Large intestine (tissue), 3 donors: ENCODE data around the gene ARHGAP29. TPM values are rescaled to one million over a fixed set of nuclear protein-coding genes. Genes with fewer than 3 reads are reported as not detected.

Experiments used
- DNase-seq, 2 donors: peaks; one replicate each; pipeline versions ENCODE4 v3.0.0 to v3.0.0-alpha.2; 2013
- H3K27ac ChIP-seq: one replicate; pipeline ENCODE4 v1.5.1; 2013; ENCODE audit warnings: low read length
- H3K27me3 ChIP-seq: 2 replicates; pipeline ENCODE4 v1.6.1; 2013; ENCODE audit warnings: low read length; ENCODE audit not compliant: control insufficient read depth, insufficient read depth
- H3K36me3 ChIP-seq: 2 replicates; pipeline ENCODE4 v1.6.1; 2013; ENCODE audit warnings: low read length; ENCODE audit not compliant: control insufficient read depth, insufficient read depth
- H3K4me1 ChIP-seq: one replicate; pipeline ENCODE4 v1.6.1; 2013; ENCODE audit warnings: low read length; ENCODE audit not compliant: control insufficient read depth, insufficient read depth
- H3K4me3 ChIP-seq: one replicate; pipeline ENCODE4 v1.5.1; 2013; ENCODE audit warnings: low read length
- H3K9me3 ChIP-seq: one replicate; pipeline ENCODE4 v1.6.1; 2013; ENCODE audit warnings: mild to moderate bottlenecking, low read depth, low read length, moderate library complexity; ENCODE audit not compliant: control insufficient read depth
- WGBS: methylation state at CpG from one replicate; pipeline ENCODE4 v1.1.5; 2013; ENCODE audit warnings: low lambda C conversion rate; ENCODE audit not compliant: insufficient coverage; 5-methylcytosine and 5-hydroxymethylcytosine counted together
- polyA plus RNA-seq: library from polyadenylated mRNA; unstranded; fragments of 120-200 nt; gene quantifications from one replicate; pipeline ENCODE4 v1.2.1, GENCODE V29; 2013

ARHGAP29 gene
- polyA plus RNA-seq, 1 donor = 10.7 TPM

GRCh38 chr1:94279038-94279437, 41.7 kb upstream of the ARHGAP29 start:
- no peak for DNase-seq
- 80% methylated on average over 1 of the region's 1 CpG for WGBS
- no peaks in the 10 kb centered on the region for H3K27me3 ChIP-seq
- no peaks in the 10 kb centered on the region for H3K36me3 ChIP-seq
- no peaks in the 10 kb centered on the region for H3K9me3 ChIP-seq
- H3K4me1 ChIP-seq = no peaks in the 10 kb centered on the region
- H3K4me3 ChIP-seq = no peak overlapping the region
- no peak overlapping the region for H3K27ac ChIP-seq

GRCh38 chr1:94276988-94277434, 39.6 kb upstream of the ARHGAP29 start:
- no peaks in the 10 kb centered on the region for H3K36me3 ChIP-seq
- no peak for DNase-seq
- H3K9me3 ChIP-seq = no peaks in the 10 kb centered on the region
- no peak overlapping the region for H3K27ac ChIP-seq
- 100% methylated on average over 1 of the region's 4 CpGs for WGBS
- H3K4me1 ChIP-seq = no peaks in the 10 kb centered on the region
- H3K4me3 ChIP-seq = no peak overlapping the region
- no peaks in the 10 kb centered on the region for H3K27me3 ChIP-seq

GRCh38 chr1:94275083-94275482, 37.7 kb upstream of the ARHGAP29 start:
- DNase-seq = no peak
- H3K9me3 ChIP-seq = no peaks in the 10 kb centered on the region
- H3K27me3 ChIP-seq = no peaks in the 10 kb centered on the region
- no peaks in the 10 kb centered on the region for H3K36me3 ChIP-seq
- no peak overlapping the region for H3K27ac ChIP-seq
- H3K4me1 ChIP-seq = no peaks in the 10 kb centered on the region
- 83% methylated on average over 1 of the region's 2 CpGs for WGBS
- H3K4me3 ChIP-seq = no peak overlapping the region

- no CpG with 5 or more reads among the region's 2 CpGs for WGBS
- Histone ChIP-seq H3K4me1 (no peaks in the 10 kb centered on the region), H3K9me3 (no peaks in the 10 kb centered on the region), H3K27me3 (no peaks in the 10 kb centered on the region), H3K4me3 (no peak overlapping the region), H3K36me3 (no peaks in the 10 kb centered on the region), H3K27ac (no peak overlapping the region)
- DNase-seq = no peak
Observed at GRCh38 chr1:94274561-94274960, 37.2 kb upstream of the ARHGAP29 start.

- no peaks in the 10 kb centered on the region for H3K4me1 ChIP-seq
- H3K27ac ChIP-seq = no peak overlapping the region
- no peak overlapping the region for H3K4me3 ChIP-seq
- H3K27me3 ChIP-seq = no peaks in the 10 kb centered on the region
- WGBS = 100% methylated on average over 1 of the region's 4 CpGs
- no peaks in the 10 kb centered on the region for H3K9me3 ChIP-seq
- H3K36me3 ChIP-seq = no peaks in the 10 kb centered on the region
- no peak for DNase-seq
Observed at GRCh38 chr1:94273111-94273510, 35.7 kb upstream of the ARHGAP29 start.

GRCh38 chr1:94272388-94272787, 35.0 kb upstream of the ARHGAP29 start:
- no peaks in the 10 kb centered on the region for H3K9me3 ChIP-seq
- DNase-seq = no peak
- H3K27ac ChIP-seq = no peak overlapping the region
- H3K4me1 ChIP-seq = no peaks in the 10 kb centered on the region
- no peaks in the 10 kb centered on the region for H3K36me3 ChIP-seq
- no peaks in the 10 kb centered on the region for H3K27me3 ChIP-seq
- H3K4me3 ChIP-seq = no peak overlapping the region
- no CpG with 5 or more reads among the region's 1 CpG for WGBS

- H3K27ac ChIP-seq = no peak overlapping the region
- no peaks in the 10 kb centered on the region for H3K36me3 ChIP-seq
- H3K9me3 ChIP-seq = no peaks in the 10 kb centered on the region
- no peaks in the 10 kb centered on the region for H3K27me3 ChIP-seq
- no peak overlapping the region for H3K4me3 ChIP-seq
- no peak for DNase-seq
- WGBS = no CpG with 5 or more reads among the region's 2 CpGs
- H3K4me1 ChIP-seq = no peaks in the 10 kb centered on the region
Observed at GRCh38 chr1:94271373-94271772, 34.0 kb upstream of the ARHGAP29 start.

- Histone ChIP-seq H3K4me3 (no peak overlapping the region), H3K27me3 (no peaks in the 10 kb centered on the region), H3K4me1 (no peaks in the 10 kb centered on the region), H3K36me3 (no peaks in the 10 kb centered on the region), H3K9me3 (no peaks in the 10 kb centered on the region), H3K27ac (no peak overlapping the region)
- WGBS = no CpG with 5 or more reads among the region's 2 CpGs
- DNase-seq = no peak
Observed at GRCh38 chr1:94270801-94271203, 33.4 kb upstream of the ARHGAP29 start.

- H3K9me3 ChIP-seq = no peaks in the 10 kb centered on the region
- no peak for DNase-seq
- no peak overlapping the region for H3K27ac ChIP-seq
- no peaks in the 10 kb centered on the region for H3K36me3 ChIP-seq
- H3K27me3 ChIP-seq = no peaks in the 10 kb centered on the region
- no peak overlapping the region for H3K4me3 ChIP-seq
- no CpG with 5 or more reads among the region's 2 CpGs for WGBS
- H3K4me1 ChIP-seq = no peaks in the 10 kb centered on the region
Observed at GRCh38 chr1:94269921-94270320, 32.5 kb upstream of the ARHGAP29 start.

- H3K27ac ChIP-seq = no peak overlapping the region
- no CpG with 5 or more reads among the region's 2 CpGs for WGBS
- no peak overlapping the region for H3K4me3 ChIP-seq
- H3K36me3 ChIP-seq = no peaks in the 10 kb centered on the region
- no peaks in the 10 kb centered on the region for H3K9me3 ChIP-seq
- no peaks in the 10 kb centered on the region for H3K4me1 ChIP-seq
- no peaks in the 10 kb centered on the region for H3K27me3 ChIP-seq
- DNase-seq = no peak
Observed at GRCh38 chr1:94265906-94266305, 28.5 kb upstream of the ARHGAP29 start.

GRCh38 chr1:94265011-94265422, 27.6 kb upstream of the ARHGAP29 start:
- Histone ChIP-seq H3K4me3 (no peak overlapping the region), H3K9me3 (no peaks in the 10 kb centered on the region), H3K27me3 (no peaks in the 10 kb centered on the region), H3K27ac (no peak overlapping the region), H3K36me3 (no peaks in the 10 kb centered on the region), H3K4me1 (no peaks in the 10 kb centered on the region)
- 83% methylated on average over 1 of the region's 3 CpGs for WGBS
- no peak for DNase-seq
